ENCODE results near the gene ORM2.
"Not testable (repeated sequence)": the region's sequence is repeated elsewhere in the genome, so short reads cannot be mapped to it uniquely, and the experiment has no call there.

ORM2 gene

GRCh38 chr9:114330636-114331035 is 967 bp downstream of the ORM2 start:
- DNase-seq (ENCODE audit: low read depth in 1 of 2, low spot score in 1 of 2) = no peak

GRCh38 chr9:114331229-114332195 is 1.8 kb downstream of the ORM2 start:
- not testable (repeated sequence) for DNase-seq (ENCODE audit: low read depth in 1 of 2, low spot score in 1 of 2)

GRCh38 chr9:114332474-114333040 is 2.9 kb downstream of the ORM2 start:
- DNase-seq (ENCODE audit: low read depth in 1 of 2, low spot score in 1 of 2) = not testable (repeated sequence)

- not testable (repeated sequence) for DNase-seq (ENCODE audit: low read depth in 1 of 2, low spot score in 1 of 2)
Observed at GRCh38 chr9:114333718-114334117, 4.0 kb downstream of the ORM2 start.

GRCh38 chr9:114334490-114334889 is 4.8 kb downstream of the ORM2 start:
- DNase-seq (ENCODE audit: low read depth in 1 of 2, low spot score in 1 of 2) = no peak

- DNase-seq (ENCODE audit: low read depth in 1 of 2, low spot score in 1 of 2) = no peak
Observed at GRCh38 chr9:114335745-114336144, 6.1 kb downstream of the ORM2 start.

- no peak for DNase-seq (ENCODE audit: low read depth in 1 of 2, low spot score in 1 of 2)
Observed at GRCh38 chr9:114336157-114336556, 6.5 kb downstream of the ORM2 start.

GRCh38 chr9:114336699-114337395 is 7.2 kb downstream of the ORM2 start:
- no peak for DNase-seq (ENCODE audit: low read depth in 1 of 2, low spot score in 1 of 2)

- DNase-seq (ENCODE audit: low read depth in 1 of 2, low spot score in 1 of 2) = no peak
Observed at GRCh38 chr9:114338187-114338586, 8.5 kb downstream of the ORM2 start.

GRCh38 chr9:114339130-114339908 is 9.7 kb downstream of the ORM2 start:
- DNase-seq (ENCODE audit: low read depth in 1 of 2, low spot score in 1 of 2) = peak; percentile 42 to 47

- no peak for DNase-seq (ENCODE audit: low read depth in 1 of 2, low spot score in 1 of 2)
Observed at GRCh38 chr9:114341152-114341830, 11.6 kb downstream of the ORM2 start.

- DNase-seq (ENCODE audit: low read depth in 1 of 2, low spot score in 1 of 2) = no peak
Observed at GRCh38 chr9:114341991-114342390, 12.3 kb downstream of the ORM2 start.

- no peak for DNase-seq (ENCODE audit: low read depth in 1 of 2, low spot score in 1 of 2)
Observed at GRCh38 chr9:114342755-114343440, 13.2 kb downstream of the ORM2 start.

- DNase-seq (ENCODE audit: low read depth in 1 of 2, low spot score in 1 of 2) = no peak
Observed at GRCh38 chr9:114343471-114344187, 14.0 kb downstream of the ORM2 start.

GRCh38 chr9:114344188-114344566 is 14.5 kb downstream of the ORM2 start:
- DNase-seq (ENCODE audit: low read depth in 1 of 2, low spot score in 1 of 2) = no peak

- DNase-seq (ENCODE audit: low read depth in 1 of 2, low spot score in 1 of 2) = no peak
Observed at GRCh38 chr9:114344692-114345091, 15.0 kb downstream of the ORM2 start.

GRCh38 chr9:114345493-114346065 is 15.9 kb downstream of the ORM2 start:
- DNase-seq (ENCODE audit: low read depth in 1 of 2, low spot score in 1 of 2) = no peak

GRCh38 chr9:114346146-114346545 is 16.5 kb downstream of the ORM2 start:
- no peak for DNase-seq (ENCODE audit: low read depth in 1 of 2, low spot score in 1 of 2)

- no peak for DNase-seq (ENCODE audit: low read depth in 1 of 2, low spot score in 1 of 2)
Observed at GRCh38 chr9:114347675-114348074, 18.0 kb downstream of the ORM2 start.
